ENCODE measurements around the gene SH3D21.
A peak's percentile ranks its signal among the peaks of the same experiment; 100 is the strongest.

Gene SH3D21

GRCh38 chr1:36306210-36306901 lies at the start of gene SH3D21:
Gene SH3D21 (plus strand): TSS chr1:36306368. CDS start chr1:36306421, 53 bp downstream.
- peak; percentile 47; the same call in 1 of the 2 replicates for TF ChIP-seq ZFX (IDR thresholded peaks at IDR 0.05)
- no peak for TF ChIP-seq CTCF (conservative IDR thresholded peaks at IDR 0.05)

GRCh38 chr1:36256558-36257374 lies 49.4 kb upstream of the SH3D21 start:
- H3K27ac ChIP-seq, result peak overlapping the region; percentile 89
- no peak for TF ChIP-seq ZFX (IDR thresholded peaks at IDR 0.05)
- TF ChIP-seq CTCF (conservative IDR thresholded peaks at IDR 0.05), result no peak

More at GRCh38 chr1:36306210-36306901, at the start of gene SH3D21:
- peak within 1 kb of the TSS; percentile 70 for H3K27ac ChIP-seq

- TF ChIP-seq ZFX (IDR thresholded peaks at IDR 0.05) (no peak), CTCF (conservative IDR thresholded peaks at IDR 0.05) (no peak)
- H3K27ac ChIP-seq, result peak overlapping the region; percentile 89
Observed at GRCh38 chr1:36257375-36257767, 48.8 kb upstream of the SH3D21 start.

GRCh38 chr1:36258960-36259344 lies 47.2 kb upstream of the SH3D21 start:
- peak overlapping the region; percentile 89 for H3K27ac ChIP-seq
- TF ChIP-seq CTCF (conservative IDR thresholded peaks at IDR 0.05) (no peak), ZFX (IDR thresholded peaks at IDR 0.05) (no peak)

- TF ChIP-seq ZFX (IDR thresholded peaks at IDR 0.05), result no peak
- TF ChIP-seq CTCF (conservative IDR thresholded peaks at IDR 0.05), result no peak
- H3K27ac ChIP-seq, result peak overlapping the region; percentile 92
Observed at GRCh38 chr1:36268981-36269380, 37.2 kb upstream of the SH3D21 start.

- TF ChIP-seq CTCF (conservative IDR thresholded peaks at IDR 0.05) (no peak), ZFX (IDR thresholded peaks at IDR 0.05) (no peak)
- H3K27ac ChIP-seq, result peak overlapping the region; percentile 92
Observed at GRCh38 chr1:36269408-36269838, 36.7 kb upstream of the SH3D21 start.

GRCh38 chr1:36273024-36273423 lies 33.1 kb upstream of the SH3D21 start:
- no peak overlapping the region for H3K27ac ChIP-seq
- TF ChIP-seq CTCF (conservative IDR thresholded peaks at IDR 0.05) (no peak), ZFX (IDR thresholded peaks at IDR 0.05) (no peak)
